ENCODE results near the gene EIF3L.

GRCh38 chr22:37884420-37884819, 35.2 kb downstream of the EIF3L start:
- TF ChIP-seq CTCF (IDR thresholded peaks at IDR 0.05) = no peak
- TF ChIP-seq POLR2A (IDR thresholded peaks at IDR 0.05) = no peak
